Tibial nerve (tissue), 4 donors: ENCODE data around the gene MDP1. TPM values are rescaled to one million over a fixed set of nuclear protein-coding genes. Genes with fewer than 3 reads are reported as not detected.

Experiments
- DNase-seq, 2 donors: peaks; one replicate each; pipeline ENCODE4 v3.0.0-alpha.2; 2019; ENCODE audit warnings: low spot score in 2 of 2
- H3K27ac ChIP-seq, 4 donors: fragments of 200-600 bp; sonication (generic) in 3 of 4; one replicate each; pipeline ENCODE4 v1.5.1; 2017 to 2019; ENCODE audit warnings: mild to moderate bottlenecking in 1 of 4
- H3K27me3 ChIP-seq, 2 donors: fragments of 200-600 bp; sonication (generic) in 1 of 2; one replicate each; pipeline versions ENCODE4 v1.5.1 to v1.6.0; 2017 to 2019
- H3K36me3 ChIP-seq, 3 donors: fragments of 200-600 bp; sonication (generic); one replicate each; pipeline ENCODE4 v1.5.1; 2018 to 2019
- H3K4me1 ChIP-seq, 4 donors: fragments of 200-600 bp; sonication (generic) in 3 of 4; one replicate each; pipeline ENCODE4 v1.5.1; 2017 to 2019
- H3K4me3 ChIP-seq, 4 donors: fragments of 200-600 bp; sonication (generic) in 3 of 4; one replicate each; pipeline ENCODE4 v1.5.1; 2017 to 2019; ENCODE audit warnings: mild to moderate bottlenecking in 1 of 4, moderate library complexity in 1 of 4
- H3K9me3 ChIP-seq, 4 donors: fragments of 200-600 bp; sonication (generic) in 3 of 4; one replicate each; pipeline ENCODE4 v1.5.1; 2017 to 2019
- CTCF ChIP-seq, 5 experiments: fragments of 200-600 bp in 3 of 5; fragments of 450-650 bp in 2 of 5; sonication (generic) in 3 of 5; IDR thresholded peaks; one replicate each; pipeline ENCODE4 v1.5.1; 2016 to 2019; ENCODE audit warnings: antibody characterized with exemption in 5 of 5, mild to moderate bottlenecking in 3 of 5, moderate library complexity in 2 of 5
- EP300 ChIP-seq, 2 donors: sonication (generic); formaldehyde crosslinking; IDR thresholded peaks; one replicate each; pipeline ENCODE4 v1.6.1; 2017; ENCODE audit warnings: antibody characterized with exemption in 2 of 2, mild to moderate bottlenecking in 1 of 2
- POLR2A ChIP-seq, 2 donors: fragments of 450-650 bp; IDR thresholded peaks; one replicate each; pipeline ENCODE4 v1.6.1; 2017; ENCODE audit warnings: antibody characterized with exemption in 2 of 2, mild to moderate bottlenecking in 2 of 2, moderate library complexity in 2 of 2
- WGBS, 2 donors: methylation state at CpG; one replicate each; pipeline ENCODE4 v1.1.5; 2018; 5-methylcytosine and 5-hydroxymethylcytosine counted together
- total RNA-seq, 4 donors: library from RNA; depleted of rRNA; stranded (reverse); fragments of >200 nt; gene quantifications; one replicate each; pipeline ENCODE4 v1.1.0, GENCODE V29; 2016

Gene MDP1
- total RNA-seq, 4 donors from 2014 or later: 16.5 to 48.3 (median 28.9) TPM

- peaks cover 0 to 43% (median 30%) of the 10 kb centered on the region in 4 donors for H3K4me1 ChIP-seq
- peaks cover 6 to 28% (median 9%) of the 10 kb centered on the region in 3 donors for H3K36me3 ChIP-seq
- WGBS, 2 donors: 61 to 71% methylated on average over 10 of the region's 10 CpGs
- no peak for DNase-seq
- no peaks in the 10 kb centered on the region for H3K9me3 ChIP-seq
- no peak for TF ChIP-seq CTCF (IDR thresholded peaks at IDR 0.05)
- TF ChIP-seq EP300 (IDR thresholded peaks at IDR 0.05): no peak
- H3K27me3 ChIP-seq: no peaks in the 10 kb centered on the region
- peak overlapping the region; percentile 92 to 100 (median 100) for H3K27ac ChIP-seq
- H3K4me3 ChIP-seq: peak overlapping the region; percentile 55 to 83 (median 76)
These were observed 27.5 kb upstream of the MDP1 start for GRCh38 chr14:24243336-24243836.

- H3K9me3 ChIP-seq: no peaks in the 10 kb centered on the region
- H3K27me3 ChIP-seq: no peaks in the 10 kb centered on the region
- TF ChIP-seq CTCF (IDR thresholded peaks at IDR 0.05): peak; percentile 56 to 82 (median 80)
- TF ChIP-seq EP300 (IDR thresholded peaks at IDR 0.05): no peak
- H3K4me3 ChIP-seq: peak overlapping the region; percentile 55 to 83 (median 76)
- peak overlapping the region; percentile 92 to 100 (median 100) for H3K27ac ChIP-seq
- peaks cover 6 to 42% (median 9%) of the 10 kb centered on the region in 3 donors for H3K36me3 ChIP-seq
- H3K4me1 ChIP-seq: peaks cover 0 to 49% (median 30%) of the 10 kb centered on the region in 4 donors
- 1 to 3% methylated on average over 24 to 36 of the region's 39 CpGs for WGBS, 2 donors
- DNase-seq: peak; percentile 77 to 83
These were observed 26.1 kb upstream of the MDP1 start for GRCh38 chr14:24241829-24242443.

GRCh38 chr14:24240110-24240918 is 24.4 kb upstream of the MDP1 start:
- H3K9me3 ChIP-seq: no peaks in the 10 kb centered on the region
- TF ChIP-seq EP300 (IDR thresholded peaks at IDR 0.05): no peak
- no peak for TF ChIP-seq POLR2A (IDR thresholded peaks at IDR 0.05)
- TF ChIP-seq CTCF (IDR thresholded peaks at IDR 0.05): no peak
- peak overlapping the region in 3 of 4 donors; percentile 27 to 100 (median 36) for H3K27ac ChIP-seq
- WGBS, 2 donors: 87 to 89% methylated on average over 9 of the region's 9 CpGs
- peaks cover 0 to 55% (median 30%) of the 10 kb centered on the region in 4 donors for H3K4me1 ChIP-seq
- DNase-seq: no peak
- H3K36me3 ChIP-seq: peaks cover 6 to 59% (median 9%) of the 10 kb centered on the region in 3 donors
- no peaks in the 10 kb centered on the region for H3K27me3 ChIP-seq
- no peak overlapping the region for H3K4me3 ChIP-seq

GRCh38 chr14:24238527-24239037 is 22.7 kb upstream of the MDP1 start:
- no peaks in the 10 kb centered on the region for H3K9me3 ChIP-seq
- TF ChIP-seq CTCF (IDR thresholded peaks at IDR 0.05) (no peak), POLR2A (IDR thresholded peaks at IDR 0.05) (no peak), EP300 (IDR thresholded peaks at IDR 0.05) (no peak)
- DNase-seq: no peak
- H3K27ac ChIP-seq: no peak overlapping the region
- peaks cover 6 to 60% (median 9%) of the 10 kb centered on the region in 3 donors for H3K36me3 ChIP-seq
- peaks cover 0 to 69% (median 34%) of the 10 kb centered on the region in 4 donors for H3K4me1 ChIP-seq
- no peak overlapping the region for H3K4me3 ChIP-seq
- WGBS, 2 donors: 85 to 88% methylated on average over 5 of the region's 5 CpGs
- no peaks in the 10 kb centered on the region for H3K27me3 ChIP-seq
